Stimulated activated naive CD8-positive, alpha-beta T cell treated with anti-CD3 and anti-CD28 coated beads, Interleukin-15, amount 100 ng/mL, for 72 hours (primary cell): ENCODE data around the gene DHRS13.
"Not testable (repeated sequence)": the region's sequence is repeated elsewhere in the genome, so short reads cannot be mapped to it uniquely, and the experiment has no call there.

Experiments
- ATAC-seq: fragments of 150-1000 bp; cut with Tn5 transposase; 2 replicates; pipeline ENCODE4 v1.10.0; 2021; ENCODE audit warnings: mild to moderate bottlenecking, moderate library complexity
- DNase-seq, 2 donors: peaks; one replicate each; pipeline ENCODE4 v3.0.0; 2021 to 2022
- H3K27ac Mint-ChIP-seq, 2 donors: one replicate each; pipeline ENCODE4 v1.8.0; 2022; ENCODE audit warnings: mild to moderate bottlenecking in 2 of 2, mixed read lengths in 2 of 2, moderate library complexity in 2 of 2
- H3K27me3 Mint-ChIP-seq: one replicate; pipeline ENCODE4 v1.8.0; 2022; ENCODE audit warnings: mixed read lengths
- H3K4me1 Mint-ChIP-seq: one replicate; pipeline ENCODE4 v1.8.0; 2022; ENCODE audit warnings: mild to moderate bottlenecking, mixed read lengths
- H3K4me3 Mint-ChIP-seq, 2 donors: one replicate each; pipeline ENCODE4 v1.8.0; 2022; ENCODE audit warnings: mild to moderate bottlenecking in 2 of 2, mixed read lengths in 2 of 2, moderate library complexity in 1 of 2
- H3K9me3 Mint-ChIP-seq, 2 donors: one replicate each; pipeline ENCODE4 v1.8.0; 2022; ENCODE audit warnings: mixed read lengths in 2 of 2

Gene DHRS13

DNA sequence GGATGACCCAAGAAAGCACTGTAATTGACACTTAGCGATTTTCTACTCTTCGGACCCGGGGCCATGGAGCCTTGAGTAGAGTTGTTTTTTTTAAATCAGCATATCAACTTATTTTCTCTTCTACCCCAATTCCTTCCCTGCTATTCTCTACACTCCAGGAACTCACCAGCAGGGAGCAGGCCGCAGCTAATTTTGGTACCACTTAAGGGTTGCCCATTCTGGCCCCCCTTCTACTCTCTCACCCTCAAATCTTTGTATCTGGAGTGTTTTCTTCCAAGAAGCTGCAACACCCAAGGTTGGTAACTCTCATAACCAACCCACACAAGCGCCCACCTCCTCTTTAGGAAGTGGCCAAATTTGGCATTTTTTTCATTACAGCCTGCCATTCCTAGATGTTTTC lies 53.6 kb downstream of the DHRS13 start:
- H3K27ac Mint-ChIP-seq, result no peak overlapping the region
- peak; percentile 85 for ATAC-seq
- H3K27me3 Mint-ChIP-seq, result no peaks in the 10 kb centered on the region

DNA sequence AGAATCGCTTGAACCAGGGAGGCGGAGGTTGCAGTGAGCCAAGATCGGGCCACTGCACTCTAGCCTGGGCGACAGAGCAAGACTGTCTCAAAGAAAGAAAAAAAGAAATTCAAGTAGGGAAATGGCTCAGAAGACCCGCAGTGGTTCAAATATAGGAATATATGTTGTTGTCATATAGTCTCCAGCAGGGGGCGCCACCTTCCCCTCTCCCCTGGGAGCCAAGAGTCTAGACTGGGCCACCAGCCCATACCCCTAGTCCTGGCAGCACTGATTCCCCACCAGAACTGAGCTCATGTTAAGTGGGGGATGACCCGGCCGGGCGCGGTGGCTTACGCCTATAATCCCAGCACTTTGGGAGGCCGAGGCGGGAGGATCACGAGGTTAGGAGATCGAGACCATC lies 54.2 kb downstream of the DHRS13 start:
- H3K4me1 Mint-ChIP-seq, result peaks cover 20% of the 10 kb centered on the region
- ATAC-seq (peak; percentile 91), DNase-seq (peak; percentile 52 to 62)
- H3K27me3 Mint-ChIP-seq, H3K4me3 Mint-ChIP-seq, H3K27ac Mint-ChIP-seq, H3K9me3 Mint-ChIP-seq: not testable (repeated sequence)

More for the DNA sequence above, 53.6 kb downstream of the DHRS13 start:
- H3K4me1 Mint-ChIP-seq, result peaks cover 26% of the 10 kb centered on the region
- peak in 1 of 2 donors; percentile 34 for DNase-seq
- no peak overlapping the region for H3K4me3 Mint-ChIP-seq
- H3K9me3 Mint-ChIP-seq, result no peaks in the 10 kb centered on the region
